HCT116 (cell line): ENCODE measurements around the gene SMIM11. TPM values are rescaled to one million over a fixed set of nuclear protein-coding genes. Genes with fewer than 3 reads are reported as not detected.

ENCODE experiments used
- ATAC-seq: fragments of 200-7000 bp; cut with Tn5 transposase; 2 replicates; pipeline ENCODE4 v1.9.1; 2020; ENCODE audit warnings: mild to moderate bottlenecking, moderate library complexity
- BruUV-seq: library from RNA; stranded (reverse); fragments of 400-500 nt; replicated peaks from 2 replicates; lab custom pipeline; 2021; lab: Mats Ljungman, UMichigan
- CTCF ChIA-PET: fragments of 300-600 bp; sonication (Branson Sonifier 250); formaldehyde crosslinking; loops from one replicate; lab custom pipeline; 2021; ENCODE audit warnings: antibody characterized with exemption; lab: Charles Lee
- POLR2A ChIA-PET: fragments of 300-600, 350-600 bp; sonication (Branson Sonifier 250); formaldehyde crosslinking; loops from one replicate; lab custom pipeline; 2021; ENCODE audit warnings: antibody characterized with exemption; lab: Charles Lee
- RAD21 ChIA-PET, 2 experiments: fragments of 300-600 bp; sonication (Branson Sonifier 250); formaldehyde crosslinking; loops; one replicate each; lab custom pipeline; 2023; ENCODE audit warnings: low total read pairs in 2 of 2; ENCODE audit not compliant: uncharacterized antibody in 2 of 2, unreplicated experiment in 2 of 2, low non-redundant PET in 1 of 2; lab: Charles Lee
- DNase-seq: peaks from one replicate; pipeline ENCODE4 v3.0.0-alpha.2; 2010; ENCODE audit warnings: low read depth, low spot score
- H2AFZ ChIP-seq: fragments of 200-600 bp; shearing (Covaris generic), sonication (generic); 2 replicates; pipeline ENCODE4 v1.6.1; 2017; ENCODE audit warnings: low read depth, mixed run types, mixed read lengths, antibody characterized with exemption, low read length; ENCODE audit not compliant: poor library complexity, severe bottlenecking
- H3K27ac ChIP-seq: 2 replicates; pipeline ENCODE4 v1.5.1; 2012; ENCODE audit warnings: low read depth, low read length
- H3K27me3 ChIP-seq: fragments of 200-600 bp; sonication (generic); 2 replicates; pipeline ENCODE4 v1.6.1; 2016; ENCODE audit warnings: mixed run types, low read length, mixed read lengths; ENCODE audit not compliant: insufficient read depth
- H3K36me3 ChIP-seq, 2 experiments: fragments of 200-500 bp in 1 of 2; fragments of 200-600 bp in 1 of 2; sonication (Bioruptor generic) in 1 of 2; sonication (generic) in 1 of 2; 2 replicates each; pipeline versions ENCODE4 v1.5.1 to v1.6.1; 2014 to 2016; ENCODE audit warnings: low read length in 2 of 2, inconsistent platforms in 1 of 2, mixed read lengths in 1 of 2, mixed run types in 1 of 2; ENCODE audit not compliant: insufficient read depth in 2 of 2, control insufficient read depth in 1 of 2
- H3K4me1 ChIP-seq, 2 experiments: fragments of 200-600 bp in 1 of 2; sonication (generic) in 1 of 2; 2 replicates each; pipeline versions ENCODE4 v1.5.1 to v1.6.1; 2012 to 2017; ENCODE audit warnings: low read length in 2 of 2, inconsistent platforms in 1 of 2, mild to moderate bottlenecking in 1 of 2, mixed read lengths in 1 of 2, mixed run types in 1 of 2, moderate library complexity in 1 of 2; ENCODE audit not compliant: insufficient read depth in 2 of 2, control insufficient read depth in 1 of 2
- H3K4me2 ChIP-seq: fragments of 200-600 bp; sonication (generic); 2 replicates; pipeline ENCODE4 v1.6.1; 2017; ENCODE audit warnings: mixed run types, low read length, mixed read lengths
- H3K4me3 ChIP-seq, 2 experiments: fragments of 200-600 bp in 1 of 2; sonication (generic) in 1 of 2; replicated peaks in 1 of 2; 2 replicates each; pipeline ENCODE4 v1.5.1; 2011 to 2016; ENCODE audit warnings: low read length in 2 of 2, control low read depth in 1 of 2, low read depth in 1 of 2, mild to moderate bottlenecking in 1 of 2, mixed read lengths in 1 of 2, mixed run types in 1 of 2
- H3K79me2 ChIP-seq: fragments of 200-600 bp; sonication (generic); 2 replicates; pipeline ENCODE4 v1.6.1; 2017; ENCODE audit warnings: mild to moderate bottlenecking, mixed run types, low read length, moderate library complexity, mixed read lengths; ENCODE audit not compliant: insufficient read depth
- H3K9ac ChIP-seq: fragments of 200-600 bp; sonication (generic); 2 replicates; pipeline ENCODE4 v1.6.1; 2016; ENCODE audit warnings: low read length, mixed read lengths
- H3K9me2 ChIP-seq: fragments of 200-600 bp; sonication (generic), shearing (Covaris generic); 2 replicates; pipeline ENCODE4 v1.6.1; 2017; ENCODE audit warnings: mixed run types, mild to moderate bottlenecking, moderate library complexity; ENCODE audit not compliant: insufficient read depth
- H3K9me3 ChIP-seq, 2 experiments: fragments of 200-500 bp in 1 of 2; fragments of 200-600 bp in 1 of 2; sonication (Bioruptor generic) in 1 of 2; sonication (generic) in 1 of 2; 2 replicates each; pipeline ENCODE4 v1.6.1; 2014 to 2017; ENCODE audit warnings: low read length in 2 of 2, mixed read lengths in 2 of 2, inconsistent platforms in 1 of 2, low read depth in 1 of 2, mild to moderate bottlenecking in 1 of 2, mixed run types in 1 of 2, moderate library complexity in 1 of 2; ENCODE audit not compliant: control insufficient read depth in 1 of 2, insufficient read depth in 1 of 2
- H4K20me1 ChIP-seq: fragments of 200-600 bp; sonication (generic), shearing (Covaris generic); 2 replicates; pipeline ENCODE4 v1.6.1; 2017; ENCODE audit warnings: mixed run types, mild to moderate bottlenecking, moderate library complexity; ENCODE audit not compliant: insufficient read depth
- ATF3 ChIP-seq: IDR thresholded peaks from 2 replicates; pipeline ENCODE4 v1.6.1; 2012
- CBX3 ChIP-seq: IDR thresholded peaks from 2 replicates; pipeline ENCODE4 v1.6.1; 2012; ENCODE audit warnings: low read depth
- CEBPB ChIP-seq: IDR thresholded peaks from 2 replicates; pipeline ENCODE4 v1.6.1; 2012; ENCODE audit warnings: low read depth
- YY1 ChIP-seq: IDR thresholded peaks from 2 replicates; pipeline ENCODE4 v1.6.1; 2011; ENCODE audit warnings: low read length, low read depth, moderate library complexity, mild to moderate bottlenecking; ENCODE audit not compliant: insufficient replicate concordance; ENCODE audit errors: extremely low read depth
- ZFX ChIP-seq: fragments of 450-650 bp; IDR thresholded peaks from 2 replicates; pipeline ENCODE4 v1.6.1; 2017
- ZNF274 ChIP-seq: fragments of 200-500 bp; sonication (Bioruptor generic); IDR thresholded peaks from 2 replicates; pipeline ENCODE4 v1.6.1; 2014; ENCODE audit warnings: mild to moderate bottlenecking, low read depth, low read length, inconsistent platforms
- intact Hi-C: fragments of 100-400 bp; cut with micrococcal nuclease; formaldehyde crosslinking; loops from 2 replicates; pipeline ENCODE4 v1.10.0; 2022
- total RNA-seq: library from RNA; stranded (reverse); gene quantifications from one replicate; pipeline ENCODE4 v1.2.1, GENCODE V29; 2021; ENCODE audit not compliant: unreplicated experiment
- TF ChIP-seq, protein P1 (sequence below): IDR thresholded peaks from 2 replicates; pipeline ENCODE4 v1.6.1; 2012; ENCODE audit warnings: low read depth

Gene SMIM11
- total RNA-seq, 1 experiment from 2014 or later: 18.9 TPM

- TF ChIP-seq YY1: no peak
Measured at GRCh38 chr21:34335316-34335715, 40.0 kb upstream of the SMIM11 start (continued).

DNA sequence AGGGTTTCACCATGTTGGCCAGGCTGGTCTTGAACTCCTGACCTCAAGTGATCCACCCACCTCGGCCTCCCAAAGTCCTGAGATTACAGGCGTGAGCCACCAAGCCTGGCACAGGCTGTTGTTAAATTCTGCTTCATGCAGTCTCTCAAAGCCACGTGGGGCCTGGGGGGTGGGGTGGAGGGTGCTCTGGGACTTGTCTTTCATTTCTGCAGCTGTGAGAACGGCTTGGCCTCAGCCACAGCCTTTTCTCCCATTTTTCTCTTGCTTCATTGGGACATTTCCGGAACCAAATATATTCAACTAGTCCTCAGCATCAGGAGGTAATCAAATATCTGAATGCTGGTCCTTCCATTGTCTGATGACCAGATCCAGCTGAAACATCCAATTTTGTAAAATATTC, 39.1 kb upstream of the SMIM11 start:
- no peaks in the 10 kb centered on the region for H4K20me1 ChIP-seq
- ChIA-PET RAD21 (no interaction called here), POLR2A (no interaction called here), CTCF (no interaction called here)
- peaks cover 0 to 6% of the 10 kb centered on the region in 2 experiments; a peak in 2 of 4 replicates for H3K4me1 ChIP-seq
- no peak overlapping the region for H3K4me2 ChIP-seq
- no peak for TF ChIP-seq ATF3
- TF ChIP-seq CBX3: no peak
- no peak for TF ChIP-seq ZNF274
- TF ChIP-seq, protein P1, sequence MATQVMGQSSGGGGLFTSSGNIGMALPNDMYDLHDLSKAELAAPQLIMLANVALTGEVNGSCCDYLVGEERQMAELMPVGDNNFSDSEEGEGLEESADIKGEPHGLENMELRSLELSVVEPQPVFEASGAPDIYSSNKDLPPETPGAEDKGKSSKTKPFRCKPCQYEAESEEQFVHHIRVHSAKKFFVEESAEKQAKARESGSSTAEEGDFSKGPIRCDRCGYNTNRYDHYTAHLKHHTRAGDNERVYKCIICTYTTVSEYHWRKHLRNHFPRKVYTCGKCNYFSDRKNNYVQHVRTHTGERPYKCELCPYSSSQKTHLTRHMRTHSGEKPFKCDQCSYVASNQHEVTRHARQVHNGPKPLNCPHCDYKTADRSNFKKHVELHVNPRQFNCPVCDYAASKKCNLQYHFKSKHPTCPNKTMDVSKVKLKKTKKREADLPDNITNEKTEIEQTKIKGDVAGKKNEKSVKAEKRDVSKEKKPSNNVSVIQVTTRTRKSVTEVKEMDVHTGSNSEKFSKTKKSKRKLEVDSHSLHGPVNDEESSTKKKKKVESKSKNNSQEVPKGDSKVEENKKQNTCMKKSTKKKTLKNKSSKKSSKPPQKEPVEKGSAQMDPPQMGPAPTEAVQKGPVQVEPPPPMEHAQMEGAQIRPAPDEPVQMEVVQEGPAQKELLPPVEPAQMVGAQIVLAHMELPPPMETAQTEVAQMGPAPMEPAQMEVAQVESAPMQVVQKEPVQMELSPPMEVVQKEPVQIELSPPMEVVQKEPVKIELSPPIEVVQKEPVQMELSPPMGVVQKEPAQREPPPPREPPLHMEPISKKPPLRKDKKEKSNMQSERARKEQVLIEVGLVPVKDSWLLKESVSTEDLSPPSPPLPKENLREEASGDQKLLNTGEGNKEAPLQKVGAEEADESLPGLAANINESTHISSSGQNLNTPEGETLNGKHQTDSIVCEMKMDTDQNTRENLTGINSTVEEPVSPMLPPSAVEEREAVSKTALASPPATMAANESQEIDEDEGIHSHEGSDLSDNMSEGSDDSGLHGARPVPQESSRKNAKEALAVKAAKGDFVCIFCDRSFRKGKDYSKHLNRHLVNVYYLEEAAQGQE: no peak
- no peak for TF ChIP-seq CEBPB
- no peak for TF ChIP-seq ZFX
- DNase-seq (no peak), ATAC-seq (no peak)
- no TSS peak for BruUV-seq
- no peak overlapping the region for H3K4me3 ChIP-seq
- H3K27me3 ChIP-seq: no peaks in the 10 kb centered on the region
- H3K79me2 ChIP-seq: no peaks in the 10 kb centered on the region
- H3K9me2 ChIP-seq: no peaks in the 10 kb centered on the region
- intact Hi-C loops: loop anchor here (10.0 kb wide), 1 partner anchor 411 kb away; no protein-coding TSS in a partner anchor
- H2AFZ ChIP-seq: no peak overlapping the region
- no peak overlapping the region for H3K27ac ChIP-seq
- H3K9ac ChIP-seq: no peak overlapping the region
- H3K36me3 ChIP-seq: no peaks in the 10 kb centered on the region
- H3K9me3 ChIP-seq: no peaks in the 10 kb centered on the region
